22Rv1 (cell line): ENCODE results near the gene GRIA4.

ENCODE experiments used
- CTCF ChIP-seq: fragments of 450-650 bp; IDR thresholded peaks from 2 replicates; pipeline ENCODE4 v1.5.1; 2017; ENCODE audit warnings: mild to moderate bottlenecking
- ZFX ChIP-seq: fragments of 450-650 bp; IDR thresholded peaks from 2 replicates; pipeline ENCODE4 v1.6.1; 2017; ENCODE audit warnings: antibody characterized with exemption, borderline replicate concordance

GRCh38 chr11:105648762-105649161 lies 38.9 kb downstream of the GRIA4 start:
- TF ChIP-seq CTCF (no peak), ZFX (no peak)
